HEK293T (cell line): Measurements from ENCODE around the gene ATG5.

Experiments used
- FOXK2 ChIP-seq: fragments of 450-650 bp; IDR thresholded peaks from 2 replicates; pipeline ENCODE4 v1.6.1; 2016; ENCODE audit warnings: mild to moderate bottlenecking
- TARDBP ChIP-seq: fragments of 450-650 bp; IDR thresholded peaks from 2 replicates; pipeline ENCODE4 v1.6.1; 2016

GRCh38 chr6:106360989-106361430 is 35.5 kb upstream of the ATG5 start:
- TF ChIP-seq FOXK2 (no peak), TARDBP (no peak)
